HG03196 (cell line): ENCODE data around the gene ZNF326.

ENCODE experiments used
- ATAC-seq: cut with Tn5 transposase; IDR thresholded peaks from one replicate; pipeline ENCODE4 v1.9.1; 2021; ENCODE audit not compliant: unreplicated experiment

Gene ZNF326

GRCh38 chr1:90067194-90067931 lies 72.5 kb downstream of the ZNF326 start:
- no peak for ATAC-seq

- ATAC-seq, result no peak
These were observed 73.8 kb downstream of the ZNF326 start for GRCh38 chr1:90068611-90069280.

- no peak for ATAC-seq
These were observed 79.2 kb downstream of the ZNF326 start for GRCh38 chr1:90074137-90074536.

DNA sequence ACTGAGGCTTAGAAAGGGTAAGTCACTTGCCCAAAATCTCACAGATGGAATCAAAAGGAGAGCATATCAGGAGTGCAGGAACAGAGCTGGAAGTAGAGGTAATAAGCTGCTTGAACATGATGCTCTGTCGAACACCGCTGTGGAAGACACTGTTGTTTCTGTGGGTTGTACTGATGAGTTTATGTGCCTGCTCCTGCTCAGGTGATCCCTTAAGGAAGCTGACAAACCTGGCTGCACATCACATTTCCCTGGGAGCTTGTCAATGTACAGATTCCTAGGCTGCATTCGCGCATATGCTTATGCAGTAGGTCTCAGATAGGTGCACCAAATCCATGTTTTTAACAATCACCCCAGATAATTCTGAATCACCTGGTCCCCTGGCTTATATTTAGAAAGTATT lies 79.7 kb downstream of the ZNF326 start:
- ATAC-seq, result no peak

GRCh38 chr1:90074970-90075391 lies 80.1 kb downstream of the ZNF326 start:
- no peak for ATAC-seq

DNA sequence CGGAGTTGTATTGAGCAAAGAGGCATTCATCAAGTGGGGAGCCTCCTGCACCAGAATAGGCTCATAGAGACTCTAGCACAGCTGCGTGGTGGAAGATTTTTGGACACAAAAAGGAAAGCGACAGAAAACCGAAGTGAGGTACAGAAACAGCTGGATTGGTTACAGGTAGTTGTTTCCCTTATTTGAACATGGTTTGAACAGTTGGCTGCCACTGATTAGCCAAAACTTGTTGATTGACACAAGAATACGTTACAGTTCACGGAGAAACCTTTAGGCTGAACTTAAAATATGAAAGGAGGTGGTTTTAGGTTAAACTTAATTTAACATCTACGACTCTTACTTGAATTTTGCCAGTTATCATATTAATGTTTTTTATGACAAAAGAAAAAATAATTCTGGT lies 89.1 kb downstream of the ZNF326 start:
- no peak for ATAC-seq
